Gastrocnemius medialis (tissue), 4 donors: Measurements from ENCODE around the gene HOXA3. TPM values are rescaled to one million over a fixed set of nuclear protein-coding genes. Genes with fewer than 3 reads are reported as not detected.

ENCODE experiments used
- ATAC-seq, 2 donors: fragments of 150-250 bp; one replicate each; pipeline ENCODE4 v1.9.1; 2016
- DNase-seq, 2 donors: peaks; one replicate each; pipeline ENCODE4 v3.0.0-alpha.2; 2019
- H3K27ac ChIP-seq, 4 donors: fragments of 200-600 bp; sonication (generic); 1 replicate in 1 of 4; 2 replicates in 3 of 4; pipeline ENCODE4 v1.5.1; 2016 to 2018; ENCODE audit warnings: mild to moderate bottlenecking in 2 of 4, moderate library complexity in 1 of 4
- H3K27me3 ChIP-seq, 3 donors: fragments of 200-600 bp; sonication (generic) in 2 of 3; 1 replicate in 1 of 3; 2 replicates in 2 of 3; pipeline versions ENCODE4 v1.5.1 to v1.6.0; 2016 to 2019; ENCODE audit warnings: mild to moderate bottlenecking in 1 of 3, moderate library complexity in 1 of 3
- H3K36me3 ChIP-seq, 2 donors: fragments of 200-600 bp; sonication (generic) in 1 of 2; one replicate each; pipeline ENCODE4 v1.5.1; 2017 to 2018
- H3K4me1 ChIP-seq, 2 donors: fragments of 200-600 bp; sonication (generic) in 1 of 2; one replicate each; pipeline ENCODE4 v1.5.1; 2016 to 2017; ENCODE audit warnings: mild to moderate bottlenecking in 2 of 2
- H3K4me3 ChIP-seq, 4 donors: fragments of 200-600 bp; sonication (generic) in 3 of 4; 1 replicate in 1 of 4; 2 replicates in 3 of 4; pipeline ENCODE4 v1.5.1; 2016 to 2019; ENCODE audit warnings: mild to moderate bottlenecking in 2 of 4
- H3K9me3 ChIP-seq, 3 donors: fragments of 200-600 bp; sonication (generic) in 2 of 3; 1 replicate in 1 of 3; 2 replicates in 2 of 3; pipeline ENCODE4 v1.5.1; 2016 to 2019
- POLR2A ChIP-seq, 2 donors: fragments of 450-650 bp; IDR thresholded peaks; one replicate each; pipeline ENCODE4 v1.6.1; 2017; ENCODE audit warnings: antibody characterized with exemption in 2 of 2, mild to moderate bottlenecking in 2 of 2, moderate library complexity in 2 of 2
- in situ Hi-C, 4 donors: fragments of 200-750 bp; cut with MboI; loops; one replicate each; pipeline versions ENCODE4 v1.15.0 to v1.8.0; 2017; ENCODE audit warnings: low sequenced_read_pairs in 4 of 4
- intact Hi-C: fragments of 100-400 bp; cut with DNase I; formaldehyde crosslinking; loops from one replicate; pipeline ENCODE4 v1.15.1; 2023; ENCODE audit warnings: low total_unique reads
- total RNA-seq, 4 donors: library from RNA; depleted of rRNA; stranded (reverse); fragments of >200 nt; gene quantifications; one replicate each; pipeline versions ENCODE4 v1.1.0 to v1.2.3, GENCODE V29; 2016
- TF ChIP-seq, protein P1 (sequence below), 5 experiments: fragments of 450-650 bp in 3 of 5; fragments of 200-600 bp in 2 of 5; sonication (generic) in 2 of 5; IDR thresholded peaks in 4 of 5; conservative IDR thresholded peaks in 1 of 5; 1 replicate in 4 of 5; 2 replicates in 1 of 5; pipeline ENCODE4 v1.5.1; 2016 to 2019; ENCODE audit warnings: antibody characterized with exemption in 5 of 5, mild to moderate bottlenecking in 3 of 5, moderate library complexity in 3 of 5

The HOXA3 gene
- total RNA-seq, 4 donors from 2014 or later = 0.53 to 6.2 (median 3.0) TPM

DNA sequence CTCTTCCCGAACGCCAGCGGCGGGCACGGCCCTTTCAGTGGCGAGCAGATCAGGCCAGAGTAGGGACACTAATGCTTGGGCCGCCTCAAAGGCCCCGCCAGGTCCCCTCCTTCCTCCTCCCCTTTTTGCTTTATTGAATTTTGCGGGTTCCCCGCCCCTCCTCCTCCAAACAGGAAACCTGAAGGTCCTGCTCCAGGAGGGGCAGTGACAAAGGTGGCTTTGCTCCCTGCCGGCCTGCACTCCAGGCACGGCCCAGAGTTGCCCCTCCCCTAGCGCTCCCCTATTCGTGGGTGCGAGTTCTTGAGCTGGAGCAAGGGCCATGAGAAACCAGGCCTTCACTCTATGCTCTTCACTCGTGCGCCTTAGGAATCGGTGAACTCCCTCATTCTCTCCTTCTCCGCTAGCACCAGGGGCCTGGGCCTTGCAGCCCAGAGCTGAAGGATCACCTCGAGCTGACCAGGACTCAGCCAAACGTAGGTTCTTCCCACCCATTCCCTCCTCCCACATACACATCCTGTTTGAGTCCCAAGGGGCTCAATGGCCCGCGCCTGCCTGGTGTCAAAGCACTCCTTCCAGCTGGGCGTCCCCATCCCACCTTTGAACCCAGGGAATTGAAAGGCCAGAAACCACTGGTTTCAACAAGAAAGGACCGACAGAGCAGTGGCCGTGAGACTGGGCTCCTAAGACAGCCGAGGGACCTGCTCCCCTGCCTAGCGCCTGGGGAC, 4.2 kb downstream of the HOXA3 start:
- ATAC-seq = no peak
- in situ Hi-C loops = loop anchor here in 3 of 4 donors (5.0 to 10.0 kb wide), 3 partner anchors 291 to 783 kb away; no protein-coding TSS in a partner anchor
- H3K27me3 ChIP-seq = no peaks in the 10 kb centered on the region

DNA sequence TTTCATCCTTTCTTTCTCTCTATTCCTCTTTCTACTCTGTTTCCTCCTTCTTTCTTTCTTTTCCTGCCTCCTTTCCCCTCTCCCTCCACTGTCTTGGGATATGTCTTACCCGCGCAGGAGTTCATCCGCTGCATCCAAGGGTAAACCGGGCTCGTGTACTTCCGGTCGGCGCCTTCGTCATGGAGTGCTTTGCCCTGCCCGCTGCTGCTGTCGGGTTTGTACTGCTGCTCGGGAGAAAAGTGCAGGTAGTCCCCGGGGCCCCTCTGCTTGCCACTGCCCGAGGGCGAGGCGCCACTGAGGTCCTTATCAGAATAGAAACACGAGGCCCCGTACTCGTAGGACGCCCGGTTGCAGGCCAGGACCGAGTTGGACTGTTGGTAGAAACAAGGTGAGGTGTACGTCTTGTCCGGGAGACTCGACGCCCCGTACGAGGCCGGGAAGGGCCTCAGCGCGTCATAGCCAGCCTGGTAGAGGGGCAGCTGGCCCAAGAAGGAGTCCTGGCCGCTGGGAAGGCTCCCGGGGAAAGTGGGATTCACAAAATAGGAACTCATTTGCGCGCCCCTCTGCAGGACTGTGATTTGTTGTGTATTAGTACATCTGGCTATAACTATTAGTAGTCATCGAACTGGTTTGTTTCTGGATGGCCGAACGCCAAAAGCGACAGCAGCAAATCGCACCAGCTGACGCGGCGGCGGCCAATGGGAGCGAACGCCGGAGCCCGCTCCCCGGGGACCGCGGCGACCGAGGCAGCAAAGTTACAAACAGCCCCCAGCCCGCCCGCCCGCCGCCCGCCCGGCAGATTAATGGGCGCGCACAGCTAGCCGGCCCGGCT, 5.0 kb downstream of the HOXA3 start, which contains the start of gene HOXA6:
Gene HOXA6 (minus strand): TSS at position 576 of the 832 bp plus-strand sequence. CDS start 25 bp downstream, at position 551.
- peaks cover 43 to 52% of the 10 kb centered on the region in 2 donors for H3K4me1 ChIP-seq
- TF ChIP-seq, protein P1, sequence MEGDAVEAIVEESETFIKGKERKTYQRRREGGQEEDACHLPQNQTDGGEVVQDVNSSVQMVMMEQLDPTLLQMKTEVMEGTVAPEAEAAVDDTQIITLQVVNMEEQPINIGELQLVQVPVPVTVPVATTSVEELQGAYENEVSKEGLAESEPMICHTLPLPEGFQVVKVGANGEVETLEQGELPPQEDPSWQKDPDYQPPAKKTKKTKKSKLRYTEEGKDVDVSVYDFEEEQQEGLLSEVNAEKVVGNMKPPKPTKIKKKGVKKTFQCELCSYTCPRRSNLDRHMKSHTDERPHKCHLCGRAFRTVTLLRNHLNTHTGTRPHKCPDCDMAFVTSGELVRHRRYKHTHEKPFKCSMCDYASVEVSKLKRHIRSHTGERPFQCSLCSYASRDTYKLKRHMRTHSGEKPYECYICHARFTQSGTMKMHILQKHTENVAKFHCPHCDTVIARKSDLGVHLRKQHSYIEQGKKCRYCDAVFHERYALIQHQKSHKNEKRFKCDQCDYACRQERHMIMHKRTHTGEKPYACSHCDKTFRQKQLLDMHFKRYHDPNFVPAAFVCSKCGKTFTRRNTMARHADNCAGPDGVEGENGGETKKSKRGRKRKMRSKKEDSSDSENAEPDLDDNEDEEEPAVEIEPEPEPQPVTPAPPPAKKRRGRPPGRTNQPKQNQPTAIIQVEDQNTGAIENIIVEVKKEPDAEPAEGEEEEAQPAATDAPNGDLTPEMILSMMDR (IDR thresholded peaks at IDR 0.05 in 4 of 5, conservative IDR thresholded peaks at IDR 0.05 in 1 of 5) = no peak
- TF ChIP-seq POLR2A (IDR thresholded peaks at IDR 0.05) = no peak
- H3K36me3 ChIP-seq = peaks cover 0 to 20% of the 10 kb centered on the region in 2 donors
- H3K4me3 ChIP-seq = peak within 1 kb of the TSS; percentile 64 to 75 (median 70)
- H3K27me3 ChIP-seq = no peaks in the 10 kb centered on the region
- in situ Hi-C loops = loop anchor here in 3 of 4 donors (5.0 to 10.0 kb wide), 3 partner anchors 290 to 783 kb away; no protein-coding TSS in a partner anchor
- ATAC-seq (no peak), DNase-seq (peak in 1 of 2 donors; percentile 66)
- H3K9me3 ChIP-seq = no peaks in the 10 kb centered on the region
- H3K27ac ChIP-seq = peak within 1 kb of the TSS; percentile 90 to 96 (median 94)
- intact Hi-C loops = no loop called here

More for the DNA sequence above, 4.2 kb downstream of the HOXA3 start:
- TF ChIP-seq, protein P1 (IDR thresholded peaks at IDR 0.05 in 4 of 5, conservative IDR thresholded peaks at IDR 0.05 in 1 of 5) = no peak
- TF ChIP-seq POLR2A (IDR thresholded peaks at IDR 0.05) = no peak
- intact Hi-C loops = no loop called here
- H3K36me3 ChIP-seq = peaks cover 0 to 20% of the 10 kb centered on the region in 2 donors
- peak overlapping the region; percentile 64 to 75 (median 70) for H3K4me3 ChIP-seq
- no peak for DNase-seq
- peak overlapping the region; percentile 90 to 96 (median 94) for H3K27ac ChIP-seq
- peaks cover 50 to 60% of the 10 kb centered on the region in 2 donors for H3K4me1 ChIP-seq
- H3K9me3 ChIP-seq = no peaks in the 10 kb centered on the region

DNA sequence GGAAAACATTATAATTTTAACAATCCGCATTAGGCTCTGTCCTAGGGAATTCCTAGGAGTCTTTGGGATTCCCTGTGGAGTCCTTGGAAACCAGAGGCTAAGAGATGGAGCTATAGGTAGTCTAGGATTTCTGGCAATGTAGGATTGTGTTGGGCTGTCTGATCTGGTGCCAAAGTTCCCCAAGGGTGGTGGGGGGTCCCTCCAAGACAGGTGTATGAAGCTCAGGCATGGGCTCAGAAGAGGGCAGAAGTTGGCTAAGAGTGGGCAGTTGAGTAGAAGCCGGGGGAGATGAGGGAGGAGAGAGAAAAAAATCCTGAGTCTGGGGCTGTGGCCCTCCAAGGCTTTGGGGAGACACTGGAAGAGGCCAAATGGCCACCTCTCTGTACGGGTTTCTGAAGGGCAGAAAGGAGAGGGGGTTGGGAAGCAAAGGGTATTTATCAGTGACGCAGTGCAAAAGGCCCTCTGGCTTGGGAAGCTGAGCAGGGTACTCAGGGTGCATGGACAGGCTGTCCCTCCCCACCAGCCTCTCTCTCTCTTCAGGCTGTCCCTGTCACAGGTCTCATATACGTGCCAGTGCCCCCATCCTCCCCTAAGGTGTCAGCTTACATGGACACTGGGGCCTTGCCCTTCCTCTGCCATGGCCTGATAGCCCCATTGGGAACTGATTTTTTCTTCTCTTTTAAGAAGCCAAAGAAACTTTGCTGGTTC, 5.7 kb downstream of the HOXA3 start:
- TF ChIP-seq POLR2A (IDR thresholded peaks at IDR 0.05) = no peak
- TF ChIP-seq, protein P1 (IDR thresholded peaks at IDR 0.05 in 4 of 5, conservative IDR thresholded peaks at IDR 0.05 in 1 of 5) = no peak
- no peaks in the 10 kb centered on the region for H3K27me3 ChIP-seq
- peak in 1 of 2 donors; percentile 64 for DNase-seq
- H3K9me3 ChIP-seq = no peaks in the 10 kb centered on the region
- H3K4me3 ChIP-seq = peak overlapping the region in 2 of 4 donors; percentile 64 to 71
- H3K27ac ChIP-seq = peak overlapping the region; percentile 90 to 96 (median 94)
- no peak for ATAC-seq
- H3K4me1 ChIP-seq = peaks cover 43 to 49% of the 10 kb centered on the region in 2 donors
- in situ Hi-C loops = loop anchor here in 3 of 4 donors (5.0 to 10.0 kb wide), 3 partner anchors 289 to 782 kb away; no protein-coding TSS in a partner anchor
- peaks cover 0 to 20% of the 10 kb centered on the region in 2 donors for H3K36me3 ChIP-seq
- intact Hi-C loops = no loop called here

GRCh38 chr7:27145914-27146412, 6.4 kb downstream of the HOXA3 start:
- Histone ChIP-seq H3K4me1 (peaks cover 40 to 43% of the 10 kb centered on the region in 2 donors), H3K4me3 (no peak overlapping the region), H3K36me3 (peaks cover 0 to 20% of the 10 kb centered on the region in 2 donors), H3K27me3 (no peaks in the 10 kb centered on the region), H3K9me3 (no peaks in the 10 kb centered on the region), H3K27ac (peak overlapping the region; percentile 90 to 96 (median 94))
- in situ Hi-C loops (loop anchor here in 3 of 4 donors (5.0 to 10.0 kb wide), 3 partner anchors 289 to 781 kb away; no protein-coding TSS in a partner anchor), intact Hi-C loops (no loop called here)
- no peak for ATAC-seq
- no peak for DNase-seq
- no peak for TF ChIP-seq POLR2A (IDR thresholded peaks at IDR 0.05)
- TF ChIP-seq, protein P1 (IDR thresholded peaks at IDR 0.05 in 4 of 5, conservative IDR thresholded peaks at IDR 0.05 in 1 of 5) = no peak
